Endothelial cell of umbilical vein (primary cell): ENCODE results near the gene CPED1.

ENCODE experiments used
- TF ChIP-seq, protein P1 (sequence below): IDR thresholded peaks from 2 replicates; pipeline ENCODE4 v1.6.1; 2011; ENCODE audit not compliant: insufficient read depth, insufficient read length
- TF ChIP-seq, protein P2 (sequence below), 2 donors: IDR thresholded peaks; 1 replicate in 1 of 2; 2 replicates in 1 of 2; pipeline ENCODE4 v1.5.1; 2011; ENCODE audit warnings: low read length in 2 of 2, mild to moderate bottlenecking in 2 of 2, moderate library complexity in 2 of 2, control low read depth in 1 of 2, inconsistent platforms in 1 of 2, low read depth in 1 of 2; ENCODE audit not compliant: insufficient read depth in 1 of 2; ENCODE audit errors: extremely low read depth in 1 of 2

DNA sequence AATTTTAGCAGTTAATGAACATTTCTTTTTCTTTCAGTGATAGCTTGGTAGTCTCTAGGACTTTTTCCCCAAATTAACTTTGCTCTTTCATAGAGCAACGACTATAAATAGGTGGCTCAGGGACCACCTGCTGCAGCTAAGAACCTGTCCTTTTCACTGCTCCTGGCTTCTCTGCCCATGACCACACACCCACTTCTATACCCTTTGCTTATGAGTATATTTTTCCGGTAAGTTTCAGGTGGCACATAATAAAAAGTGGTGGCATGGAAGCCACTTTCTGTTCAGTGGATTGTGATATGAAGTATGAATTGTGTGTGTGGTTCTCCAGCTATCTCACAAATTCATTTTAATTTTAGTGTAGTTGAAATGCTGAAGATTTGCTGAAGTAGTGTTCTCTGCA is 36.7 kb upstream of the CPED1 start:
- TF ChIP-seq, protein P1, sequence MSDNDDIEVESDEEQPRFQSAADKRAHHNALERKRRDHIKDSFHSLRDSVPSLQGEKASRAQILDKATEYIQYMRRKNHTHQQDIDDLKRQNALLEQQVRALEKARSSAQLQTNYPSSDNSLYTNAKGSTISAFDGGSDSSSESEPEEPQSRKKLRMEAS: no peak
- TF ChIP-seq, protein P2, sequence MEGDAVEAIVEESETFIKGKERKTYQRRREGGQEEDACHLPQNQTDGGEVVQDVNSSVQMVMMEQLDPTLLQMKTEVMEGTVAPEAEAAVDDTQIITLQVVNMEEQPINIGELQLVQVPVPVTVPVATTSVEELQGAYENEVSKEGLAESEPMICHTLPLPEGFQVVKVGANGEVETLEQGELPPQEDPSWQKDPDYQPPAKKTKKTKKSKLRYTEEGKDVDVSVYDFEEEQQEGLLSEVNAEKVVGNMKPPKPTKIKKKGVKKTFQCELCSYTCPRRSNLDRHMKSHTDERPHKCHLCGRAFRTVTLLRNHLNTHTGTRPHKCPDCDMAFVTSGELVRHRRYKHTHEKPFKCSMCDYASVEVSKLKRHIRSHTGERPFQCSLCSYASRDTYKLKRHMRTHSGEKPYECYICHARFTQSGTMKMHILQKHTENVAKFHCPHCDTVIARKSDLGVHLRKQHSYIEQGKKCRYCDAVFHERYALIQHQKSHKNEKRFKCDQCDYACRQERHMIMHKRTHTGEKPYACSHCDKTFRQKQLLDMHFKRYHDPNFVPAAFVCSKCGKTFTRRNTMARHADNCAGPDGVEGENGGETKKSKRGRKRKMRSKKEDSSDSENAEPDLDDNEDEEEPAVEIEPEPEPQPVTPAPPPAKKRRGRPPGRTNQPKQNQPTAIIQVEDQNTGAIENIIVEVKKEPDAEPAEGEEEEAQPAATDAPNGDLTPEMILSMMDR (IDR thresholded peaks at IDR 0.05; ENCODE audit: extremely low read depth in 1 of 2, insufficient read depth in 1 of 2, low read depth in 1 of 2, low read length in 2 of 2): no peak
